HG03575 (cell line): Measurements from ENCODE around the gene ADISSP.

Experiments used
- ATAC-seq: cut with Tn5 transposase; IDR thresholded peaks from one replicate; pipeline ENCODE4 v1.9.1; 2021; ENCODE audit not compliant: unreplicated experiment, insufficient number of reproducible peaks, low FRiP score; ENCODE audit errors: extremely low read depth

ADISSP gene

GRCh38 chr20:3767427-3768341 lies at the start of gene ADISSP:
ADISSP (minus strand) TSS chr20:3767753; CDS start chr20:3760100, 7,653 bp downstream.
- peak; percentile 86 for ATAC-seq

- ATAC-seq, result no peak
Measured at GRCh38 chr20:3815703-3816315, 48.3 kb upstream of the ADISSP start.

- no peak for ATAC-seq
Measured at GRCh38 chr20:3814928-3815495, 47.5 kb upstream of the ADISSP start.

- no peak for ATAC-seq
Measured at GRCh38 chr20:3813848-3814581, 46.5 kb upstream of the ADISSP start.

GRCh38 chr20:3812975-3813847 lies 45.7 kb upstream of the ADISSP start:
- ATAC-seq, result no peak

- ATAC-seq, result no peak
Measured at GRCh38 chr20:3812259-3812681, 44.7 kb upstream of the ADISSP start.

- no peak for ATAC-seq
Measured at GRCh38 chr20:3811467-3812258, 44.1 kb upstream of the ADISSP start.

GRCh38 chr20:3808544-3808943 lies 41.0 kb upstream of the ADISSP start:
- ATAC-seq, result no peak

- no peak for ATAC-seq
Measured at GRCh38 chr20:3804781-3805180, 37.2 kb upstream of the ADISSP start.

GRCh38 chr20:3804254-3804751 lies 36.8 kb upstream of the ADISSP start:
- no peak for ATAC-seq

GRCh38 chr20:3803854-3804253 lies 36.3 kb upstream of the ADISSP start:
- no peak for ATAC-seq

GRCh38 chr20:3803289-3803688 lies 35.7 kb upstream of the ADISSP start:
- no peak for ATAC-seq

GRCh38 chr20:3802524-3803239 lies 35.1 kb upstream of the ADISSP start:
- no peak for ATAC-seq

- no peak for ATAC-seq
Measured at GRCh38 chr20:3801846-3802245, 34.3 kb upstream of the ADISSP start.

- ATAC-seq, result no peak
Measured at GRCh38 chr20:3801299-3801698, 33.7 kb upstream of the ADISSP start.

GRCh38 chr20:3800878-3801260 lies 33.3 kb upstream of the ADISSP start:
- no peak for ATAC-seq

- ATAC-seq, result no peak
Measured at GRCh38 chr20:3800256-3800877, 32.8 kb upstream of the ADISSP start.
